ENCODE data around the gene KRT13.

GRCh38 chr17:41456204-41456603, 49.2 kb downstream of the KRT13 start:
- no peak for TF ChIP-seq POLR2A (IDR thresholded peaks at IDR 0.05)
- no peak for TF ChIP-seq CTCF (IDR thresholded peaks at IDR 0.05)

Measured in sigmoid colon (tissue), 3 donors.